Ramos (cell line): ENCODE data around the gene PLTP.
"Not testable (repeated sequence)": the region's sequence is repeated elsewhere in the genome, so short reads cannot be mapped to it uniquely, and the experiment has no call there.

Experiments used
- in situ Hi-C: fragments of 300-500 bp; cut with MboI; formaldehyde crosslinking; loops from one replicate; pipeline ENCODE4 v1.14.3; 2022; ENCODE audit warnings: low sequenced_read_pairs; ENCODE audit not compliant: unreplicated experiment

The PLTP gene

GRCh38 chr20:45904583-45905504 lies 7.1 kb downstream of the PLTP start:
- in situ Hi-C loops, result no loop called here

GRCh38 chr20:45902199-45902701 lies 9.7 kb downstream of the PLTP start:
- in situ Hi-C loops, result no loop called here

GRCh38 chr20:45901332-45901731 lies 10.6 kb downstream of the PLTP start:
- in situ Hi-C loops, result not testable (repeated sequence)

GRCh38 chr20:45899046-45899835 lies 12.7 kb downstream of the PLTP start:
- in situ Hi-C loops, result no loop called here

- in situ Hi-C loops, result no loop called here
Observed at GRCh38 chr20:45898285-45898684, 13.7 kb downstream of the PLTP start.

DNA sequence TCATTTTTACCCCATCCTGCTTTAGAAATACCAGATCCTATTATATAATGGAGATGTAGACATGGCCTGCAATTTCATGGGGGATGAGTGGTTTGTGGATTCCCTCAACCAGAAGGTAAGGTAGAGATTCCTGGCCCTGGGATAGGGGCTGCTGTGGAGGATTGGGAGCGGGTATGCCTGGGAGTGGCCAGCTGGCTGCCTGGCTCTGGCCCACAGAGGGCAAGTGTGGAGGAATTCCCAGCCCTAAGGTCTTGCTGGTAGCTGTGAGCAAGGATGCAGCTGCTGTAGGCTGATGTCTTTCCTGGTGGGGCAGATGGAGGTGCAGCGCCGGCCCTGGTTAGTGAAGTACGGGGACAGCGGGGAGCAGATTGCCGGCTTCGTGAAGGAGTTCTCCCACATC lies 14.3 kb downstream of the PLTP start:
- in situ Hi-C loops, result no loop called here

GRCh38 chr20:45897289-45897688 lies 14.7 kb downstream of the PLTP start:
- in situ Hi-C loops, result no loop called here

DNA sequence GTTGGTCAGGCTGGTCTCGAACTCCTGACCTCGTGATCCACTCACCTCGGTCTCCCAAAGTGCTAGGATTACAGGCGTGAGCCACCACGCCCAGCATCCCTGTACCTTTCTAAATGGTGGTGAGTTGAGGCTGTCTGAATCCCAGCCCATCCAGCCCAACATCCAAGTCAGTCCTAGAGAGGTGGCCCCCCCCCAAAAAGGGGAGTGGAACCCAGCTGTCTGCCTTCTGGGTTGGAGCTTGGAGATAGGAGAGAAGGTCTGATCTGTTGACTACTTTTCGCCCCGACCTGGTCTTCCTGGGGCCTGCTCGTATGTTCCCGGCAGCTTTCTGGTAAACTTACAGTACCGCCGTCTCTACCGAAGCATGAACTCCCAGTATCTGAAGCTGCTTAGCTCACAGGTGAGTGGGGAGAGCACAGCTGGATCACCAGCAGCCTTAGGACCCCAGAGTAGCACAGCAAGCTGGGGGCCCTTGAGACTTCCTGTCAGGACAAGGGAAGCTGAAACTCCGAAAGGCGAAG lies 15.3 kb downstream of the PLTP start:
- in situ Hi-C loops, result no loop called here

- in situ Hi-C loops, result no loop called here
Observed at GRCh38 chr20:45894797-45895196, 17.2 kb downstream of the PLTP start.

DNA sequence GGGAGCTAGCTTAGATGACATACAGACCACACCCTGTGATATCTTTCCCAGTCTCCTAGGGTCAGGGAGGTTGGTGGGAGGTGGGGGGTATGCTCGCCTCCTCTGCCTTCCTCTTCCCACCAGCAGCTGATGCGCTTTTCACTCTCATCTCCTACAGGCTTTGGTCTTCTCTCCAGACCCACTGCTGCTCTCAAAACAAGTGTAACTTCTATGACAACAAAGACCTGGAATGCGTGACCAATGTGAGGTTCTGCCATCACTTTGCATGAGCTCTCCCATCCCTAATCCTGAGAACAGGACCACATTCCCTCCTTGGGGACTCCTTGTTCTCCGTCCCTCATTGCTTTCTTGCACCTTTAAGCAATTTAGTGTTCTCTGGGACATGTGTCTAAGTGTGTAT lies 18.1 kb downstream of the PLTP start:
- in situ Hi-C loops, result no loop called here

GRCh38 chr20:45892828-45893500 lies 19.0 kb downstream of the PLTP start:
- in situ Hi-C loops, result no loop called here

- in situ Hi-C loops, result no loop called here
Observed at GRCh38 chr20:45892049-45892825, 19.7 kb downstream of the PLTP start.

DNA sequence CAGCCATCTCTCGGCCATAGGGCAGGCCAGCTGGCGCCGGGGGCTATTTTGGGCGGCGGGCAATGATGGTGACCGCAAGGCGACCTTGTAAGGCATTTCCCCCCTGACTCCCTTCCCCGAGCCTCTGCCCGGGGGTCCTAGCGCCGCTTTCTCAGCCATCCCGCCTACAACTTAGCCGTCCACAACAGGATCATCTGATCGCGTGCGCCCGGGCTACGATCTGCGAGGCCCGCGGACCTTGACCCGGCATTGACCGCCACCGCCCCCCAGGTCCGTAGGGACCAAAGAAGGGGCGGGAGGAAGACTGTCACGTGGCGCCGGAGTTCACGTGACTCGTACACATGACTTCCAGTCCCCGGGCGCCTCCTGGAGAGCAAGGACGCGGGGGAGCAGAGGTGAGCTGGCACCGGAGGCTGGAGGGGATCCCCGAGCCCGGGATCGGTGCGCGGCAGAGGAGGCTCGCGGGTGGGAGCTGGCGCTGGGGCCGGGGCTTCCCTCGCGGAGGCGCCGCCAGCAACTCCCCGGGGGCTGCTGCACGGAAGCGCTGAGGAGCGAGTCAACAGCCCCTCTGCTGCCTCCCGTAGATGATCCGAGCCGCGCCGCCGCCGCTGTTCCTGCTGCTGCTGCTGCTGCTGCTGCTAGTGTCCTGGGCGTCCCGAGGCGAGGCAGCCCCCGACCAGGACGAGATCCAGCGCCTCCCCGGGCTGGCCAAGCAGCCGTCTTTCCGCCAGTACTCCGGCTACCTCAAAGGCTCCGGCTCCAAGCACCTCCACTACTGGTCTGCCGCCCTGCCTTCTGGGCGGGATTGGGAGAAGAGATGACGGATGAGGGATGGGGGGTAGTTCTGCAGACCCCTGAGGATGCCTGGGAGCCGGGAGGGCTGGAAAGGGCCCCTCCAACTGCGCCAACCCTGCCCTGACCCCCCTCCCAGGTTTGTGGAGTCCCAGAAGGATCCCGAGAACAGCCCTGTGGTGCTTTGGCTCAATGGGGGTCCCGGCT lies 20.7 kb downstream of the PLTP start, which contains the start of the genes CTSA and NEURL2:
TSS of gene CTSA (plus strand) at position 351 of the 999 bp plus-strand sequence. CDS start at position 585, 234 bp downstream.
TSS of gene NEURL2 (minus strand) at position 224 of the 999 bp plus-strand sequence. CDS start at position 7, 217 bp downstream.
- in situ Hi-C loops, result no loop called here

DNA sequence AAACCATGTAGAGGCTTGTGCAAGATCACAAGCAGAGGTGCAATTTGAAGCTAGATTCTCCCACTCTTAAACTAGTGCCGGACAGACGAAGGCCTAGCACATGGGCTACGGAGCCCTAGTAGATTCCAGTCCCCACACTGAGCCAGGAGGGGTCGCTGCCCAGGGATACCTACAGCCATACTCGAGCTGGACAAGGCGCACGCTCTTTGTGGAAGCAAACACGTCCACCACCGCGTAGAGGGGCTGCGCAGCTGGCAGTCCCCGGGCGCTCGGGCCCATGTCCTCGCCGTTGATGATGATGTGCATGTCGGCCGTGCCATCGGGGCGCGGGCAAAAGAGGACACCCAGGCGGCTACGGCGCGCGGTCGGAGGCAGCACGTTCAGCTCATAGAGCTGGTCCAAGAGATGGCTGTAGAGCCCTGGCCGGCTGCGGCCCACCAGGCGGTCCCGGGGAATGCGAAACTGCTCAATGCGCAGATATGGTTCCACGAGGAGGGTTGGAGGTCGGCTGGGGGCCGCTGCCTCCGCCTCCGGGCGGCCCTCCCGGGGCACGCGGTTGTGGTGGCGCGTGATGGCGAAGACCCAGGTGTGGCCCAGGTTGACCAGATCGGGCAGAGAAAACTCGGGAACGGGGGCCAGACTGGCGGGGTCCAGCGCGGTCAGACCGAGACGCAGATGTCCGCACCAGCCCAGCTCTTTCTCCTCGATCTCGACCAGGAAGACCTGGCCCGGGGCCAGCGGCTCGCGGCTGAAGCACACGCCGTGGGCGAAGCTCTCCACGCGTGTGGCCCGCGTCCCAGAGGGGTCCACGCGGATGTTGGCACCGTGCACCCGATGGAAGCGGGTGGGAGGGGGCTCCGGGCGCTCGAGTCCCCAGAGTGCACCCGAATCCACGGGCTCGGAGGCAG lies 21.6 kb downstream of the PLTP start:
- in situ Hi-C loops, result no loop called here

DNA sequence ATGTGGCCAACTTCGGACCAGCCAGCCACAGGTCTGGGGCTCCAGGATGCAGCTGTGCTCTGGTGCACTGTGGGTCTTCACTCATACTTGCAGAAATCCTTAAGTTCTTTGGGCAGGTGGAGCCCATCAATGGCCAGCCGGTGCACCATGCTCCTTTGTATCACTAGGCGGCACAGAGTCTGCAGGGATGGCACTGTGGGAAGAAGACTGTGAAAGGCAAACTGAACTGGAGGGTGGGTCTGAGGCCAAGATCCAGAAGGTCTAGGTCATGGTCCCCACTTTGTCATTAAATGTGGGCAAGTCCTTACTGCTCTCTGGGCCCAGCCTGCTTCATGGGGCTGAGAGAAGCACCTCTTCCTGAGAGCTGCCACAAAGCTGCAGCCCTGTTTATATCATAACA lies 23.3 kb downstream of the PLTP start:
- in situ Hi-C loops, result no loop called here

- in situ Hi-C loops, result no loop called here
Observed at GRCh38 chr20:45887346-45887715, 24.6 kb downstream of the PLTP start, which contains the start of gene SPATA25. Gene SPATA25 (minus strand): TSS chr20:45887622. CDS start chr20:45887590, 32 bp downstream.
